Stimulated activated CD8-positive, alpha-beta memory T cell treated with anti-CD3 and anti-CD28 coated beads, Interleukin-15, amount 100 ng/mL, for 1 hour (primary cell): ENCODE data around the gene ZNHIT2.
"Not testable (repeated sequence)": the region's sequence is repeated elsewhere in the genome, so short reads cannot be mapped to it uniquely, and the experiment has no call there.

ENCODE experiments used
- DNase-seq: peaks from one replicate; pipeline ENCODE4 v3.0.0-alpha.2; 2020; ENCODE audit warnings: low read depth

The ZNHIT2 gene

GRCh38 chr11:65117206-65118096 is at the start of gene ZNHIT2:
TSS of gene ZNHIT2 (minus strand) at chr11:65117701. CDS start at chr11:65117653, 48 bp downstream.
- DNase-seq = peak; percentile 100

GRCh38 chr11:65166893-65167292 is 49.4 kb upstream of the ZNHIT2 start:
- DNase-seq = no peak

GRCh38 chr11:65165410-65166317 is 48.2 kb upstream of the ZNHIT2 start:
- DNase-seq = no peak

- DNase-seq = no peak
Measured at GRCh38 chr11:65163684-65164083, 46.2 kb upstream of the ZNHIT2 start.

- no peak for DNase-seq
Measured at GRCh38 chr11:65160643-65161042, 43.1 kb upstream of the ZNHIT2 start.

- DNase-seq = no peak
Measured at GRCh38 chr11:65159012-65159411, 41.5 kb upstream of the ZNHIT2 start.

GRCh38 chr11:65157336-65157735 is 39.8 kb upstream of the ZNHIT2 start:
- DNase-seq = no peak

- no peak for DNase-seq
Measured at GRCh38 chr11:65156926-65157325, 39.4 kb upstream of the ZNHIT2 start.

GRCh38 chr11:65156256-65156655 is 38.8 kb upstream of the ZNHIT2 start:
- DNase-seq = no peak

- no peak for DNase-seq
Measured at GRCh38 chr11:65152122-65152521, 34.6 kb upstream of the ZNHIT2 start.

GRCh38 chr11:65151331-65151899 is 33.9 kb upstream of the ZNHIT2 start:
- no peak for DNase-seq

GRCh38 chr11:65150509-65151299 is 33.2 kb upstream of the ZNHIT2 start:
- DNase-seq = no peak

GRCh38 chr11:65150131-65150508 is 32.6 kb upstream of the ZNHIT2 start:
- DNase-seq = not testable (repeated sequence)

GRCh38 chr11:65148657-65149056 is 31.2 kb upstream of the ZNHIT2 start:
- no peak for DNase-seq

- DNase-seq = no peak
Measured at GRCh38 chr11:65147352-65148075, 30.0 kb upstream of the ZNHIT2 start.

- DNase-seq = no peak
Measured at GRCh38 chr11:65141896-65142494, 24.5 kb upstream of the ZNHIT2 start.

- DNase-seq = no peak
Measured at GRCh38 chr11:65136515-65137096, 19.1 kb upstream of the ZNHIT2 start.

GRCh38 chr11:65135633-65136145 is 18.2 kb upstream of the ZNHIT2 start:
- DNase-seq = no peak

GRCh38 chr11:65134952-65135632 is 17.6 kb upstream of the ZNHIT2 start:
- peak; percentile 59 for DNase-seq
